ENCODE measurements around the gene EDN2. TPM values are rescaled to one million over a fixed set of nuclear protein-coding genes. Genes with fewer than 3 reads are reported as not detected.

EDN2 gene
- total RNA-seq, 3 donors from 2014 or later (not counting 1 experiment from before 2014, with no cell fraction given) = 0.29 to 0.93 (median 0.64) TPM

GRCh38 chr1:41528726-41529605 is 44.5 kb upstream of the EDN2 start:
- WGBS (ENCODE audit: insufficient coverage) = 80% methylated on average over 7 of the region's 7 CpGs
- Histone ChIP-seq H3K4me3 (ENCODE audit: low read length) (no peak overlapping the region), H3K36me3 (ENCODE audit: control insufficient read depth, insufficient read depth, low read length) (peaks cover under 1% of the 10 kb centered on the region), H3K27ac (ENCODE audit: low read length) (peak overlapping the region; percentile 47), H3K27me3 (ENCODE audit: control insufficient read depth, insufficient read depth, low read length) (no peaks in the 10 kb centered on the region), H3K4me1 (ENCODE audit: control insufficient read depth, insufficient read depth, low read length) (no peaks in the 10 kb centered on the region), H3K9me3 (ENCODE audit: control insufficient read depth, insufficient read depth, low read length) (peaks cover 10% of the 10 kb centered on the region)
- DNase-seq (no peak), ATAC-seq (peak in 1 of 3 donors; percentile 16)
- Mint-ChIP-seq H3K4me1 (peaks cover 12 to 38% of the 10 kb centered on the region in 2 donors), H3K36me3 (no peaks in the 10 kb centered on the region), H3K27ac (peak overlapping the region; percentile 64 to 83), H3K9me3 (peaks cover 6 to 8% of the 10 kb centered on the region in 2 donors), H3K4me3 (no peak overlapping the region), H3K27me3 (ENCODE audit: low read depth in 2 of 2) (no peaks in the 10 kb centered on the region)
- TF ChIP-seq, protein P1, sequence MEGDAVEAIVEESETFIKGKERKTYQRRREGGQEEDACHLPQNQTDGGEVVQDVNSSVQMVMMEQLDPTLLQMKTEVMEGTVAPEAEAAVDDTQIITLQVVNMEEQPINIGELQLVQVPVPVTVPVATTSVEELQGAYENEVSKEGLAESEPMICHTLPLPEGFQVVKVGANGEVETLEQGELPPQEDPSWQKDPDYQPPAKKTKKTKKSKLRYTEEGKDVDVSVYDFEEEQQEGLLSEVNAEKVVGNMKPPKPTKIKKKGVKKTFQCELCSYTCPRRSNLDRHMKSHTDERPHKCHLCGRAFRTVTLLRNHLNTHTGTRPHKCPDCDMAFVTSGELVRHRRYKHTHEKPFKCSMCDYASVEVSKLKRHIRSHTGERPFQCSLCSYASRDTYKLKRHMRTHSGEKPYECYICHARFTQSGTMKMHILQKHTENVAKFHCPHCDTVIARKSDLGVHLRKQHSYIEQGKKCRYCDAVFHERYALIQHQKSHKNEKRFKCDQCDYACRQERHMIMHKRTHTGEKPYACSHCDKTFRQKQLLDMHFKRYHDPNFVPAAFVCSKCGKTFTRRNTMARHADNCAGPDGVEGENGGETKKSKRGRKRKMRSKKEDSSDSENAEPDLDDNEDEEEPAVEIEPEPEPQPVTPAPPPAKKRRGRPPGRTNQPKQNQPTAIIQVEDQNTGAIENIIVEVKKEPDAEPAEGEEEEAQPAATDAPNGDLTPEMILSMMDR (IDR thresholded peaks at IDR 0.05) = no peak
- intact Hi-C loops (cut with micrococcal nuclease) = no loop called here

DNA sequence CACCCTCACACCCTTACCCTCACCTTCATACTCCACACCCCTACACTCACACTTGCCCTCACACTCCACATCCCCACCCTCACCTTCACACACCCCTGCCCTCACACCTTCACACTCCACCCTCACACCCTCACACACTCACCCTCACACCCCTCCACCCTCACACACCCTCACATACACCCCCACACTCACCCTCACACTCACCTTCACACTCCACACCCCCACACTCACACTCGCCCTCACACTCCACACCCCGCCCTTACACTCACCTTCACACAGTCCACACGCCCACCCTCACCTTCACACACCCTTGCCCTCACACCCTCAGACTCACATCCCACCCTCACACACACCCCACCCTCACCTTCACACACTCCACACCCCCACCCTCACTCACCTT is 43.6 kb upstream of the EDN2 start:
- ATAC-seq (peak in 1 of 3 donors; percentile 24), DNase-seq (no peak)
- no peak overlapping the region for H3K4me3 Mint-ChIP-seq
- H3K36me3 Mint-ChIP-seq = no peaks in the 10 kb centered on the region
- WGBS (ENCODE audit: insufficient coverage) = 94% methylated on average over 3 of the region's 3 CpGs
- intact Hi-C loops (cut with micrococcal nuclease) = no loop called here
- Histone ChIP-seq H3K27ac (ENCODE audit: low read length) (no peak overlapping the region), H3K4me3 (ENCODE audit: low read length) (no peak overlapping the region), H3K9me3 (ENCODE audit: control insufficient read depth, insufficient read depth, low read length) (peaks cover 10% of the 10 kb centered on the region), H3K36me3 (ENCODE audit: control insufficient read depth, insufficient read depth, low read length) (peaks cover 3% of the 10 kb centered on the region), H3K27me3 (ENCODE audit: control insufficient read depth, insufficient read depth, low read length) (no peaks in the 10 kb centered on the region), H3K4me1 (ENCODE audit: control insufficient read depth, insufficient read depth, low read length) (no peaks in the 10 kb centered on the region)
- no peaks in the 10 kb centered on the region for H3K27me3 Mint-ChIP-seq (ENCODE audit: low read depth in 2 of 2)
- H3K4me1 Mint-ChIP-seq = peaks cover 12 to 30% of the 10 kb centered on the region in 2 donors
- H3K27ac Mint-ChIP-seq = peak overlapping the region; percentile 17 to 83
- peaks cover 6 to 8% of the 10 kb centered on the region in 2 donors for H3K9me3 Mint-ChIP-seq
- TF ChIP-seq, protein P1 (IDR thresholded peaks at IDR 0.05) = no peak

GRCh38 chr1:41526956-41527561 is 42.6 kb upstream of the EDN2 start:
- intact Hi-C loops (cut with micrococcal nuclease) = no loop called here

More at GRCh38 chr1:41526956-41527561, 42.6 kb upstream of the EDN2 start:
- no peaks in the 10 kb centered on the region for H3K36me3 Mint-ChIP-seq
- peak overlapping the region; percentile 17 to 83 for H3K27ac Mint-ChIP-seq
- Histone ChIP-seq H3K4me1 (ENCODE audit: control insufficient read depth, insufficient read depth, low read length) (no peaks in the 10 kb centered on the region), H3K36me3 (ENCODE audit: control insufficient read depth, insufficient read depth, low read length) (peaks cover 3% of the 10 kb centered on the region), H3K4me3 (ENCODE audit: low read length) (no peak overlapping the region), H3K27me3 (ENCODE audit: control insufficient read depth, insufficient read depth, low read length) (no peaks in the 10 kb centered on the region), H3K9me3 (ENCODE audit: control insufficient read depth, insufficient read depth, low read length) (peaks cover 10% of the 10 kb centered on the region), H3K27ac (ENCODE audit: low read length) (no peak overlapping the region)
- TF ChIP-seq, protein P1 (IDR thresholded peaks at IDR 0.05) = no peak
- H3K4me1 Mint-ChIP-seq = peaks cover 6 to 26% of the 10 kb centered on the region in 2 donors
- no peak overlapping the region for H3K4me3 Mint-ChIP-seq
- no peaks in the 10 kb centered on the region for H3K27me3 Mint-ChIP-seq (ENCODE audit: low read depth in 2 of 2)
- no peak for DNase-seq
- ATAC-seq = peak in 1 of 3 donors; percentile 13
- WGBS (ENCODE audit: insufficient coverage) = 93% methylated on average over 4 of the region's 4 CpGs
- peaks cover 6 to 8% of the 10 kb centered on the region in 2 donors for H3K9me3 Mint-ChIP-seq
